Astrocyte (in vitro differentiated cells and primary cell): Measurements from ENCODE around the gene CORO6. TPM values are rescaled to one million over a fixed set of nuclear protein-coding genes. Genes with fewer than 3 reads are reported as not detected.

Experiments used
- DNase-seq: peaks from one replicate; pipeline ENCODE4 v3.0.0-alpha.2; 2010; ENCODE audit warnings: low read depth
- FAIRE-seq: peaks from 2 replicates; lab custom pipeline; 2011; peaks lifted over from hg19 to GRCh38; lab: Jason Lieb, UNC
- H2AFZ ChIP-seq: 2 replicates; pipeline ENCODE4 v1.6.0; 2012; ENCODE audit warnings: low read depth, low read length, inconsistent platforms
- H3K27ac ChIP-seq: 2 replicates; pipeline ENCODE4 v1.5.1; 2011; ENCODE audit warnings: low read depth, low read length, inconsistent platforms
- H3K27me3 ChIP-seq: 2 replicates; pipeline ENCODE4 v1.6.0; 2011; ENCODE audit warnings: low read length, inconsistent platforms; ENCODE audit not compliant: insufficient read depth
- H3K36me3 ChIP-seq: 2 replicates; pipeline ENCODE4 v1.5.1; 2011; ENCODE audit warnings: low read length, inconsistent platforms; ENCODE audit not compliant: insufficient read depth
- H3K4me1 ChIP-seq: 2 replicates; pipeline ENCODE4 v1.5.1; 2011; ENCODE audit warnings: low read length, inconsistent platforms; ENCODE audit not compliant: insufficient read depth
- H3K4me2 ChIP-seq: 2 replicates; pipeline ENCODE4 v1.6.0; 2012; ENCODE audit warnings: low read length, inconsistent platforms
- H3K4me3 ChIP-seq: 2 replicates; pipeline ENCODE4 v1.5.1; 2011; ENCODE audit warnings: low read depth, mild to moderate bottlenecking, low read length, inconsistent platforms; ENCODE audit not compliant: insufficient read depth
- H3K79me2 ChIP-seq: 2 replicates; pipeline ENCODE4 v1.6.0; 2012; ENCODE audit warnings: mild to moderate bottlenecking, low read length, inconsistent platforms; ENCODE audit not compliant: insufficient read depth
- H3K9ac ChIP-seq: 2 replicates; pipeline ENCODE4 v1.6.0; 2012; ENCODE audit warnings: mild to moderate bottlenecking, low read length, inconsistent platforms
- H3K9me3 ChIP-seq: 2 replicates; pipeline ENCODE4 v1.5.1; 2012; ENCODE audit warnings: low read depth, mild to moderate bottlenecking, low read length, inconsistent platforms; ENCODE audit not compliant: insufficient read depth
- H4K20me1 ChIP-seq: 2 replicates; pipeline ENCODE4 v1.6.0; 2012; ENCODE audit warnings: low read length, inconsistent platforms; ENCODE audit not compliant: insufficient read depth
- H3K27ac Mint-ChIP-seq: one replicate; pipeline ENCODE4 v1.8.0; 2021; ENCODE audit warnings: mild to moderate bottlenecking, mixed read lengths; ENCODE audit not compliant: unreplicated experiment
- H3K27me3 Mint-ChIP-seq: one replicate; pipeline ENCODE4 v1.8.0; 2021; ENCODE audit warnings: low read depth, mixed read lengths; ENCODE audit not compliant: unreplicated experiment
- H3K36me3 Mint-ChIP-seq: one replicate; pipeline ENCODE4 v1.8.0; 2021; ENCODE audit warnings: low read depth, mixed read lengths; ENCODE audit not compliant: unreplicated experiment
- H3K4me1 Mint-ChIP-seq: one replicate; pipeline ENCODE4 v1.8.0; 2021; ENCODE audit warnings: low read depth, mixed read lengths; ENCODE audit not compliant: unreplicated experiment
- H3K4me3 Mint-ChIP-seq: one replicate; pipeline ENCODE4 v1.8.0; 2021; ENCODE audit warnings: mild to moderate bottlenecking, moderate library complexity, mixed read lengths; ENCODE audit not compliant: unreplicated experiment
- H3K9me3 Mint-ChIP-seq: one replicate; pipeline ENCODE4 v1.8.0; 2021; ENCODE audit warnings: mild to moderate bottlenecking, mixed read lengths; ENCODE audit not compliant: unreplicated experiment
- CTCF ChIP-seq: IDR thresholded peaks from 2 replicates; pipeline ENCODE4 v1.5.1; 2011; ENCODE audit warnings: low read depth, mild to moderate bottlenecking, inconsistent platforms, low read length, moderate library complexity; ENCODE audit not compliant: insufficient read depth
- EZH2 ChIP-seq: IDR thresholded peaks from 2 replicates; pipeline ENCODE4 v1.6.1; 2012; ENCODE audit warnings: mild to moderate bottlenecking, low read length, inconsistent platforms; ENCODE audit not compliant: insufficient read depth
- total RNA-seq: library from RNA; stranded (reverse); gene quantifications from 2 replicates; pipeline ENCODE4 v1.2.1, GENCODE V29; 2021

Gene CORO6
- total RNA-seq, 1 donor from 2014 or later, result 8.9 TPM

GRCh38 chr17:29591146-29591736 lies 31.5 kb downstream of the CORO6 start:
- DNase-seq (peak; percentile 77), FAIRE-seq (no peak)
- Mint-ChIP-seq H3K9me3 (no peaks in the 10 kb centered on the region), H3K4me1 (peaks cover 12% of the 10 kb centered on the region), H3K27me3 (no peaks in the 10 kb centered on the region), H3K36me3 (no peaks in the 10 kb centered on the region), H3K27ac (peak overlapping the region; percentile 92), H3K4me3 (peak overlapping the region; percentile 83)
- Histone ChIP-seq H2AFZ (peak overlapping the region; percentile 84), H3K4me3 (peak overlapping the region; percentile 47), H3K4me2 (peak overlapping the region; percentile 91), H3K4me1 (peaks cover 61% of the 10 kb centered on the region), H3K9ac (peak overlapping the region; percentile 63), H3K36me3 (no peaks in the 10 kb centered on the region), H3K79me2 (peaks cover 28% of the 10 kb centered on the region), H3K27ac (peak overlapping the region; percentile 60), H4K20me1 (peaks cover 52% of the 10 kb centered on the region), H3K9me3 (no peaks in the 10 kb centered on the region), H3K27me3 (peaks cover 4% of the 10 kb centered on the region)
- TF ChIP-seq EZH2 (no peak), CTCF (no peak)

GRCh38 chr17:29590411-29591145 lies 32.1 kb downstream of the CORO6 start:
- H3K27ac Mint-ChIP-seq, result peak overlapping the region; percentile 81
- no peaks in the 10 kb centered on the region for H3K27me3 ChIP-seq
- no peaks in the 10 kb centered on the region for H3K9me3 Mint-ChIP-seq
- peak overlapping the region; percentile 85 for H3K4me3 Mint-ChIP-seq
- H3K4me3 ChIP-seq, result peak overlapping the region; percentile 57
- H2AFZ ChIP-seq, result peak overlapping the region; percentile 84
- H3K9me3 ChIP-seq, result no peaks in the 10 kb centered on the region
- H4K20me1 ChIP-seq, result peaks cover 52% of the 10 kb centered on the region
- H3K9ac ChIP-seq, result peak overlapping the region; percentile 72
- H3K36me3 ChIP-seq, result no peaks in the 10 kb centered on the region
- peak; percentile 62 for DNase-seq
- H3K4me1 Mint-ChIP-seq, result peaks cover 13% of the 10 kb centered on the region
- no peaks in the 10 kb centered on the region for H3K27me3 Mint-ChIP-seq
- H3K4me2 ChIP-seq, result peak overlapping the region; percentile 91
- peak overlapping the region; percentile 60 for H3K27ac ChIP-seq
- no peaks in the 10 kb centered on the region for H3K36me3 Mint-ChIP-seq
- peaks cover 34% of the 10 kb centered on the region for H3K79me2 ChIP-seq
- H3K4me1 ChIP-seq, result peaks cover 63% of the 10 kb centered on the region
- no peak for TF ChIP-seq EZH2
- no peak for TF ChIP-seq CTCF
- no peak for FAIRE-seq
